Ishikawa (cell line): ENCODE measurements around the gene SLC38A2.
A peak's percentile ranks its signal among the peaks of the same experiment; 100 is the strongest.

ENCODE experiments used
- CEBPB ChIP-seq: IDR thresholded peaks from 2 replicates; pipeline ENCODE4 v1.6.1; 2012
- CREB1 ChIP-seq: IDR thresholded peaks from 2 replicates; pipeline ENCODE4 v1.6.1; 2012; ENCODE audit warnings: low read depth
- EGR1 ChIP-seq: IDR thresholded peaks from 2 replicates; pipeline ENCODE4 v1.6.1; 2012
- EP300 ChIP-seq: IDR thresholded peaks from 2 replicates; pipeline ENCODE4 v1.6.1; 2012; ENCODE audit warnings: borderline replicate concordance
- FOXM1 ChIP-seq: IDR thresholded peaks from 2 replicates; pipeline ENCODE4 v1.6.1; 2012; ENCODE audit warnings: low read depth, borderline replicate concordance
- MAX ChIP-seq: IDR thresholded peaks from 2 replicates; pipeline ENCODE4 v1.6.1; 2012
- NFIC ChIP-seq: IDR thresholded peaks from 2 replicates; pipeline ENCODE4 v1.6.1; 2012
- RAD21 ChIP-seq: IDR thresholded peaks from 2 replicates; pipeline ENCODE4 v1.6.1; 2012; ENCODE audit warnings: low read depth
- REST ChIP-seq: IDR thresholded peaks from 2 replicates; pipeline ENCODE4 v1.6.1; 2012; ENCODE audit warnings: low read depth, mild to moderate bottlenecking
- TAF1 ChIP-seq: IDR thresholded peaks from 2 replicates; pipeline ENCODE4 v1.6.1; 2012; ENCODE audit warnings: low read depth, mild to moderate bottlenecking
- TCF12 ChIP-seq: IDR thresholded peaks from 2 replicates; pipeline ENCODE4 v1.6.1; 2012; ENCODE audit warnings: low read depth
- TEAD4 ChIP-seq: IDR thresholded peaks from 2 replicates; pipeline ENCODE4 v1.6.1; 2012
- USF1 ChIP-seq: IDR thresholded peaks from 2 replicates; pipeline ENCODE4 v1.6.1; 2012
- YY1 ChIP-seq: IDR thresholded peaks from 2 replicates; pipeline ENCODE4 v1.6.1; 2012; ENCODE audit warnings: low read depth
- ZBTB7A ChIP-seq: IDR thresholded peaks from 2 replicates; pipeline ENCODE4 v1.6.1; 2012; ENCODE audit warnings: low read depth

SLC38A2 gene

GRCh38 chr12:46372544-46373300 is at the start of gene SLC38A2:
Gene SLC38A2 (minus strand): TSS chr12:46372773. CDS start chr12:46371293, 1,480 bp downstream.
- peak; percentile 11; the same call in 1 of the 2 replicates for TF ChIP-seq REST
- no peak for TF ChIP-seq FOXM1
- no peak; the same call in 1 of the 2 replicates for TF ChIP-seq NFIC
- TF ChIP-seq TCF12 = no peak
- 0 out of 2 replicates have a peak, but pooled peaks have one; percentile 23 for TF ChIP-seq USF1
- peak; percentile 74 for TF ChIP-seq CREB1
- 0 out of 2 replicates have a peak, but pooled peaks have one; percentile 52 for TF ChIP-seq YY1
- peak; percentile 44 for TF ChIP-seq TEAD4
- TF ChIP-seq EGR1 = 0 out of 2 replicates have a peak, but pooled peaks have one; percentile 40
- 0 out of 2 replicates have a peak, but pooled peaks have one; percentile 56 for TF ChIP-seq ZBTB7A
- peak; percentile 3; the same call in 1 of the 2 replicates for TF ChIP-seq CEBPB
- no peak; the same call in 1 of the 2 replicates for TF ChIP-seq EP300
- TF ChIP-seq MAX = peak; percentile 91
- peak; percentile 99 for TF ChIP-seq TAF1

GRCh38 chr12:46419675-46420074 is 47.1 kb upstream of the SLC38A2 start:
- TF ChIP-seq RAD21 (no peak), USF1 (no peak), CREB1 (no peak), TCF12 (no peak), FOXM1 (no peak), ZBTB7A (no peak), REST (no peak)

- no peak for TF ChIP-seq EP300
- no peak for TF ChIP-seq CREB1
- no peak for TF ChIP-seq REST
Measured at GRCh38 chr12:46415552-46415951, 43.0 kb upstream of the SLC38A2 start.

- TF ChIP-seq EP300 = no peak
- peak; percentile 20; the same call in 1 of the 2 replicates for TF ChIP-seq FOXM1
- TF ChIP-seq NFIC = peak; percentile 85
- TF ChIP-seq TCF12 = no peak
- TF ChIP-seq MAX = 0 out of 2 replicates have a peak, but pooled peaks have one; percentile 35
Measured at GRCh38 chr12:46414591-46415268, 42.2 kb upstream of the SLC38A2 start.
